ENCODE measurements around the gene TOPORS.
"Not testable (repeated sequence)": the region's sequence is repeated elsewhere in the genome, so short reads cannot be mapped to it uniquely, and the experiment has no call there.

Gene TOPORS

DNA sequence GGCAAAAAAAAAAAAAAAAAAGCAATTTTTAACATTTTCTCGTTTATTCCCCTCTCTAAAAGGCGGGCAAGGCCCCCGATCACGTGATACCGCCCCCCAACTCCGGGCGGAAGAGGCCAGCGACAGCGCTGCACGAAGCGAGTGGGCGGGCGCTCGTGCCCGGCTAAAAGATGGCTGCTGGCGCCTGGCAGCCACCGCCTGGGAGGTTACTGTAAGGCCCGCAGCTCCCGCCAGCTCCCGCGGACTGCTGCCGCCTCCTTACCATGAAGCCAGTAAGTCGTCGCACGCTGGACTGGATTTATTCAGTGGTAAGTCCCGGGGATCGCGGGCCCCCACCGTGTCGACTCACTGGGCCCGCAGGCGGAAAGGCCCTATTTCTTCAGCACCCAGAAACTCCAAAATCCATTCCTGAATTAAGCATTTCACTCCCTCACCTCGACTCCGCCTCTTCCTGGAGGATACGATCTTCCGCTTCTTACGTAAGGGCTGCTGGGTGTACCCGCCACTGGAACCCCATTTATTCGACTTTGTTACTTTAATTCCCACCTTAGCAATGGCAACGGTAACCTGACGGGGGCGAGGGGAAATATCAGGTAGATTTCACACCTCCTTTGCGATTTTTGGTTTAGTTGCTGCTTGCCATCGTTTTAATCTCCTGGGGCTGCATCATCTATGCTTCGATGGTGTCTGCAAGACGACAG lies at the start of gene TOPORS, which contains the start of gene SMIM27:
Gene TOPORS (minus strand): TSS at position 415 of the 701 bp plus-strand sequence. CDS start 150 bp downstream, at position 265.
Gene SMIM27 (plus strand): TSS at position 156 of the 701 bp plus-strand sequence. CDS start 108 bp downstream, at position 264.
- peak; percentile 93 for DNase-seq

DNA sequence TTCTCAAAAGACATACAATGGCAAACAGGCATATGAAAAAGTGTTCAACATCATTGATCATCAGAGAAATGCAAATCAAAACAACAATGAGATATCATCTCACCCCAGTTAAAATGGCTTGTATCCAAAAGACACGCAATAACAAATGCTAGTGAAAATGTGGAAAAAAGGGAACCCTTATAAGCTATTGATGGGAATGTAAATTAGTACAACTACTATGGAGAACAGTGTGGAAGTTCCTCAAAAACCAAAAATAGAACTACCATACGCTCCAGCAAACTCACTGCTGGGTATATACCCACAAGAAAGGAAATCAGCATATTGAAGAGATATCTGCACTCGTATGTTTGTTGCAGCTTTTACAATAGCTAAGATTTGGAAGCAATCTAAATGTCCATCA lies 46.6 kb upstream of the TOPORS start:
- DNase-seq = not testable (repeated sequence)

DNA sequence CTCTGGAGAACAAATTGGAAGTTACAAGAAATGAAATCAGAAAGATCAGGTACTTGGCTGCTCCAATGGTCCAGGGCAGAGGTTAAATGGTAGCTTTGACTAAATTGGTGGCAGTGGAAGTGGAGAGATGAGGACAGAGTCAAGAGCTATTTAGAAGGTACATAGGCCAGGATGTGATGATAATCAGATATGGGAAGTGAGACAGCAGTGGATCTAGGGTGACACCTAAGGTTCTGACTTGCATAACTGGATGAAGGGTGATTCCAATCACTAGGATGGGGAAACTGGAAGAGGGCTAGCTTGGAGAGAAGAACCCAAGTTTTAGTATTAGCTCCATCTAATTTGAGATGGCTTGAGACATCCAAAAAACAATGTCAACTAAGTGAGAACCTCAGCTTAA lies 44.5 kb upstream of the TOPORS start:
- DNase-seq = no peak

DNA sequence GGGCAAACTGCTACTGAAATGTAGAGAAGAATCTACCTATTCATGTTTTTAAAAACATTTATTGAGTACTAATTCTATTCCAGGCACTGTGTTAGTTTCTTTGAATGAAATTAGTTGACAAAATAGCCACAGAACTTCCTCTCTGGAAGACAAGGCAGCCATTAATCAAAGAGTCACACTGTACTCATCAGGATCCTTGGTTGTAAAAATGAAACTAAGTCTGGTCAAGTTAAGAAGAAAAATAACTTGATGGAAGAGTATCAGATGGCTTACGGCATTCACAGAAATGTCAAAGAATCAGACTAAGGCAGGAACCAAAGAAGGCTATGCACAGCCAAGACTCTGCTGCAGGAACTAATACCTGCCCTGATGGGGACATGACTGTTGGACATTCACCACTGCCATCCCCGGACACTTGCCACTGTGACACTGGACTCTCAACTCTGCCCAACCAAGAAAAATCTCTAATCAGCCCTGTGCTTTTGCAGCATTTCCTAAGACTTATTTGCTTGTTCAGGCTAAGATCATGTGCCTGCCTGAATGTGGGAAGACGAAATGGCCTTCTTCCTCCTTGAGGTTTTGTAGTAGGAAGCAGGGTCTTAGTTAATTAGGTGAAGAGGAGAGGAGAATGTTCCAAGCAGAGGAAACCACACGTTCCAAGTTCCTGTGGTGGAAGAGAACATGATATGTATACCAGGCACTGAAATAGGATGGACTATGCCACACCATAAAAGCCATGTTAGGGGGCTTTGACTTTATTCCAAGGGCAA lies 43.9 kb upstream of the TOPORS start:
- no peak for DNase-seq

DNA sequence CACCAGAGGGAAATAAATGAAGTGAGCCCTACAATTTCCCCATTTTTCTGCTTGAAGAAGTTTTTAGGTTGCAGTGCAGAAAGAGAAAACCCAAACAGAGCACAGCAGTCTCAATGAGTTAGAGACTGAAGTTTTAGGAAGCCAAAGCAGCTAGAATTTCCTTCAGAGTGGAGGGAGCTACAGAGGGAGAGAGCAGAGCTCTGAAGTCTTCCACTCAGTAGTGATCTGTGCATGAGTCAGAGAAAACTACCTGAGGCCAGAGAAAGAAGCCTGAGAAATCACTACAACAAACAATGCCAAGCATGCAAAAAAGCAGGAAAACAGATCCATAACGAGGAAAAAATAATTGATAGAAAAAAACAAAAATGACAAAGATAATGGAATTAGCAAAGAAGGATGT lies 38.5 kb upstream of the TOPORS start:
- DNase-seq = no peak

DNA sequence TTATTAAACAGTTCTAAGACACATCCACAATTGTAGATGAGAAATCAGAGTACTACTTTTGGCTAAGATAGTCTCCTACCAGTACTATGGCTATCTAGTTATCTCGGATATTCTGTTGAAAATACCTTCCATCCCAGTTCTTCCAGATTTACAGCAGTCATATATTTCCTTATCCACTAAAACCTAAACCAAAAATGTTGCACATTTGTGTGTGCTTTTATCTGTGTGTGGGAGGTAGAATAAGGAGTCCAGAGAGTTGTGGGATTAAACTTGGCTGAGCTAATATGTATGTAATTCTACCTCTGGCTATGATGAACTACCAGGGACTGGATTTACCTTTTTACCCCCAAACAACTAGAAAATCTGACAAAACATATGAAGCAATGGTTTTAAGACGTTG lies 38.1 kb upstream of the TOPORS start:
- no peak for DNase-seq

DNA sequence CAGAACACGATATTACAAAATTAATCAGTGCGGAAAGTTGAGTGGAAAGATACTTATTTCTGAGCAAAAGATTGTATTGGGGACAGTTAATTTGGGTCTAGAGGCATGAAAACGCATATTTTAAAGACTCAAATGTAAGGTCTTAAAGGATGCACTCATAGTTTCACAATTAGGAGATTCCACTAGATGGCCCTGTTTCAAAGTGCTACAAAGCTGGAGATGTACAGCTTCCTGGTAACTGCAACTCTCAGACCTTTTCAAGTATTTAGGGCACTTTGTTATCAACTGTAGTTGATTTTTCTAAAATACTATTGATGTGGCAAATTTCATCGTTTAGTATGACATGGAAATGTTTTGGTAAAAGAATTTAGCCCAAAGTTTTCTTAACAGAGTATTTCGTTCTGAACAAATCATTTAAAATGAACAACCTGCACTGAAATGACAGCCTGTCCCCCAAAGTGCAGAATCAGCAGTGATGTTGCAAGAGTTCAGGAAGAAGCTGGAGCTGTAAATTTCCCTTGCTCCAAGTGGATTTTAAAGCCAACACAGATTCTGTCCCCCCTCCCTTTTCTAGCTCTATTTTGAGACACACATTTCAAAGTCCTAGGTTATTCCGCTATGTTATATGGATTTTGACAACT lies 36.8 kb upstream of the TOPORS start:
- no peak for DNase-seq

DNA sequence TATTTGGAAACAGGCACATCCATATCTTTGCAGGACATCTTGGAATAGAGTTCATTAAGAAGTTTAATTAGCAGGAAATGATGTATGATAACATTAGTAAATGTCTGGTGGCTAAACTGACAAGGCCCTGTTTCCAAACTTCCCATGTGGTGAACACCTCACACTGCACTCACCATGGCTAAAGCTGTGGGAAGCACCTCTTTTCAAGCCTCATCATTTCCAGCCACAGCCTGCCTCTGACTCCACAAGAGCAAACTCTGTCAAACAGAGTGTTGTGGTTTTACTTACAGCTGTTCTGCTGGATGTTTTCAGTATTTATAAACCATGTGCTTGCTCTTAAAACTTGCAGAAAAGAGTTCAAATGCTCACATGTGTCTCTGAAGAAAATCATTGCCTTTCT lies 35.5 kb upstream of the TOPORS start:
- DNase-seq = no peak

DNA sequence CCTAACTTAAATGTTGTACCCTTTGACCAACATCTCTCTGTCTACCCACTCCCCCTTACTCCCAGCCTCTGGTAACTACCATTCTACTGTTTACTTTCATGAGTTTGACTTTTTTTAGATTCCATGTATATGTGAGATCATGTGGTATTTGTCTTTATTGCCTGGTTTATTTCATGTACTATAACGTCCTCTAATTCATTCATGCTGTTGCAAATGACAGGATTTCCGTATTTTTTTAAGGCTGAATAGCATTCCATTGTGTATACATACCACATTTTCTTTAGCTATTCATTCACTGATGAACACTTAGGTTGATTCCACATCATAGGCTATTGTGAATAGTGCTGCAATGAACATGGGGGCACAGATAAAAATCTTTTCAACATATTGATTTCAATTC lies 32.4 kb upstream of the TOPORS start:
- no peak for DNase-seq

DNA sequence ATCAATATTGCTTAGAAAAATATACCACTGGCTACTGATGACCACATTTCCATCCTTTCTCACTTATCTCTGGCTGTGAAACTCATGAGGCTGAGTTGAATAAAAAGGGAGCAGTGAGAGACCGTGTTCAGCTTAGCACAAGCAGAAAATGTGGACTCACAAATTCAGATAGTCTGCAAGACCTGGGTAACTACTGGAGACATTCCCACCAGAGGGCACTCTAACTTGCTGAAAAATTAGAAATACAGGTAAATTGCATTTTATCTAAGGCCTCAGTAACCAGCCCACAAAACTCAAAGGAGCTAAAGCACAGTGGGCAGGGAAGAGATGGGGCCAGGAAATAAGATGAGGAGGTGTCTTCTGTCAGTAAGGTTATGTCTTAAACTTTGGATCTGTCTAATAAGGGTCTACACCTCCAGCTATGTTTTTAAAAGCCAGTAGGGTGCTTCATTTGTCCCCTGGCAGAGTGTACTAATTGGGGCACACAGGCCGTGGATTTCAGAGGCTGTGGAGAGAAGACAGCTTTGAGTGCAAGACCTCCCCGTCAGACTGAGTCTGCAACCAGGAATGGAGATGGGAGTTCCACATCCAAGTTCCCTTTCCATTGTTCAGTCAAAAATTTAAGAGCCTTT lies 29.2 kb upstream of the TOPORS start:
- DNase-seq = no peak

DNA sequence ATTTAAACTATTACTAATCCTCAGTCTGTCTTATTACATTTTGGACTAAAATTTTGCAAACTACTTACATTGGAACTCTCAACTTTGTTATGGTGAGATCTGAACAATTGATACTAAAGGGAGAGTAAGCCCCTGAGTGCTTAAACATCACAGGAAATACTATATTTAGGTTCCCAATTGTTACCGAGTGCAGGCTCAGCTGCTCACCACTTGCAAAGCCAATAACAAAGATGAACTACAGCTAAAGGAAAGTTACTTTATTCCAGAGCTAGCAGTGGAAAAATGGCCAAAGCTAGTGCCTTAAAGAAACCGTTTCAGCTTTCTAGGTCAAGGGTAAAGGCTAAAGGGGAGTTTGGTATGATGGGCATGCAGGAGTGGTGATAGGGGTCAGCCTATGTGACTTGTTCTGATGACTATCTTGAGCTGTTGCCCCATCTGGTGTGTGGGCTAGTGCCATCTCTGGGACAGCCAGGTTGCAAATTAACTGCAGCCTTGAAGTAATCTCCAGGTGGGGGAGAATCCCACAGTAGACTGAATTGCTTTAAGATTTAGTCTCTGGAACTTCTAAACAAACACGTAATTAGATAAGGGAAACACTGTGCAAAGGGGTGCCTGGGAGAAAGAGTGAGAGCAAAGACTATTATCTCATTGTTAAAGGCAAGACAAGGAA lies 28.4 kb upstream of the TOPORS start:
- DNase-seq = no peak

DNA sequence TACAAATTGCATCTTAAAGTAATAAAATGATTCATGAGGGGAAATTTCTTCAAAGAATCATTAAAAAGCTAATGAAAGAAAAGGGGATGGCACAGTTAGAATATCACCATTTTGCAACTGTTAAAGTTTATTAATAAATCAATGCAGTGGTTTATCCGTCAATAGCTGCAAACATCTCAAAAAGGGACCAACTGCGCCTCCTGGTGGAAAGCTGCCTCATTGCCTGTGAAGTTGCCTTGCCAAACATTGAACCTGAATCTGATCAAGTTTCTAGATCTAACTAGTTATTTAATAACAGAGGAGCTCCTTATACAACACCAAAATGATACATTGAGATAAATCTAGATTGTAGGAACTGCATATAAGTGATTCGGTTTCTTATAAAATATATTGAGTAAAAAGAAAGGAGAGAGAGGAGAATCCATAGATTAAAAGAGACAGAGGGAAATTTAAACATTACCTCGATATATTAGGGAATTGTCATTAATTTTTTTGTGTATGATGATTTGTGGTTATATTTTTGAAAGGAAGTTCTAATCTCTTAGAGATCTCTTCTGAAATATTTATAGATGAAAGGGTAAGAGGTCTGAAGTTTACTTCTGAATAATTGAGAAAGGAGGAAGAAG lies 27.4 kb upstream of the TOPORS start:
- peak; percentile 88 for DNase-seq

DNA sequence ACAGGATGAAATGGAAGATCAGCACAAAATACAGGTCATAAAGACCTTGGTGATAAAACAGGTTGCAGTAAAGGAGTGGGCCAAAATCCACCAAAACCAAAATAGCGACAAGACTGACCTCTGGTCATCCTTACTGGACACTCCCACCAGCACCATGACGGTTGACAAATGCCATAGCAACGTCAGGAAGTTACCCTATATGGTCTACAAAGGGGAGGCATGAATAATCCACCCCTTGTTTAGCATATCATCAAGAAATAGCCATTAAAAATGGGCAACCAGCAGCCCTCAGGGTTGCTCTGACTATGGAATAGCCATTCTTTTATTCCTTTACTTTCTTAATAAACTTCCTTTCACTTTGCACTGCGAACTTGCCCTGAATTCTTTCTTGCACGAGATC lies 26.6 kb upstream of the TOPORS start:
- DNase-seq = no peak

DNA sequence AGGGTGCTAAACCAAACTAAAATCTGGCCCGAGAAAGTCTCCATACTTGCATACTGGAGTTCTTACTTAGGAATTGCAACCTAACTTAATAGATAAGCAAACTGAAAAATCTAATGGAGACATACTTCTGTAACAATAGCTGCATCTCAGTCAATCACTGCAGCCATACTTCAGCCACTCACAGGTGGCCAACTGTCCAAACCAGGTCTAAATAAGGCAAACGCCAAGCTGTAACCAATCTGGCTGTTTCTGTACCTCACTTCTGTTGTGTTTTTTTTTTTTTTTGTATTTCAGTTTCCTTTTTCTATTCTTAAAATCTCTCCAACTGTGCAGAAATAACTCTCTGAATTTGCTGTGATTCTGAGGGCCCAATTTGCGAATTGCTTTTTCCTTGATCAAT lies 24.9 kb upstream of the TOPORS start:
- DNase-seq = no peak

DNA sequence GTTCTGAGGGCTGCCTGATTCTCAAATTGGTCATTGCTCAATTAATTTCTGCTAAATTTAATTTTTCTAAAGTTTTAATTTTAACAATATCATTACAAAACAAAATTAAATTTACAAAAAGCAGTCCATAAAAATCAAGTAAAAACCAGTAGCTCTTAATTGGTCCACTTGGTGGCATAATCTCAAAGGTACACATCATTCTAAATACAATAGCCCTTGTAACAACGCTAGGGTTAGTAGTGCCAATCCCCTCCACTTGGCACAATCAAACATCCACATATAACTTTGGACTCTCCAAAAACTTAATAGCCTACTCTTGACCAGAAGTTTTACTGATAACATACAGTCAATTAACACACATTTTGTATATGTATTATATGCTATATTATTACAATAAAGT lies 22.5 kb upstream of the TOPORS start:
- DNase-seq = no peak

DNA sequence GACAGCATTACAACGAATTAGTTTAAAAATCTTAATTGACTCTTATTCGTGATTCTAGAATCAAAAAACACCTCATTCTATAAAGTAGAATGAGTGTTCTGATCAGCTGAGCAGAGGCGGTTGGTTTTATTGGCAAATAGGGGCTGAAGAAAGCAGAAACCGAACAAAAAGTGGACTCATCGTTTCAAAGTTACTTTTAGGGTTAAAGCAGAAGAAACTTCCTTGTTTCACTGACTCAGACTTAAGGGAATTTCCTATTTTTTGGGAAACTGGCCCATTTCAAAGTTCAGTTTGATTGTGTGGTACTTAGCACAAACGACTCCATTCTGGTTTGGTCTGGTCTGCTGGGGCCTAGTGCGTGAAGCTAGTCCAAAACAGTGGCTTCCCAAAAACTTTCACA lies 21.4 kb upstream of the TOPORS start:
- DNase-seq = no peak

DNA sequence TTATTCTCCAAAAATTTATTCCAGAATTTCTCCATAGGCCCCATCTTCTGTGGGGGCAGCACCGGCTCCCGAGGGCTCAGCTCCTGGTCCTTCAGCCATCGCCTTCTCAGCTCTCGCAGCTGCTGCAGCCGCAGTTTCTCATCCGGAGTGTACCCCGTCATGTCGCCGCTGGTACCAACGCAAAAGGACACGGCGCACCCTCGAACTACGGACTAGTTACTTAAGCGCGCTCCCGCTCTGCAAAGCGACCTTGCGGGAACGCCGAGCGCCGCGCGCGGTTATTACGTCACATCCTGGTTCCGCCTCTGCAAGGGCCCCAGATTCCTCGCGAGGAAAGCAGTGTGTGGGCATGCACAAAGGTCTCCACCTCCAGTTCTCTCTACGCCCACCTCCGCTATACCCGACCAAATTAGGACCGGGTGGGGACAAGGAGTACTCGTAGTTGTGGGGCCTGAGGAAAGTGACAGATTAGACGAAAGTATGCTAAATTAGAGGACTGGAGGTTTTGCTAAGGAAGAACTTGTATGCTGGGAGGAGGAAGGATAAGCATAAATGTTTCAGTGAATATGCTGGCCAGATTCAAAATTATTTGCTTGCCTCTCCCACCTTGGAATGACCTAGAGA lies 20.6 kb upstream of the TOPORS start, which contains the start of gene NDUFB6:
Gene NDUFB6 (minus strand): TSS at position 260 of the 624 bp plus-strand sequence. CDS start 99 bp downstream, at position 161.
- peak; percentile 98 for DNase-seq

DNA sequence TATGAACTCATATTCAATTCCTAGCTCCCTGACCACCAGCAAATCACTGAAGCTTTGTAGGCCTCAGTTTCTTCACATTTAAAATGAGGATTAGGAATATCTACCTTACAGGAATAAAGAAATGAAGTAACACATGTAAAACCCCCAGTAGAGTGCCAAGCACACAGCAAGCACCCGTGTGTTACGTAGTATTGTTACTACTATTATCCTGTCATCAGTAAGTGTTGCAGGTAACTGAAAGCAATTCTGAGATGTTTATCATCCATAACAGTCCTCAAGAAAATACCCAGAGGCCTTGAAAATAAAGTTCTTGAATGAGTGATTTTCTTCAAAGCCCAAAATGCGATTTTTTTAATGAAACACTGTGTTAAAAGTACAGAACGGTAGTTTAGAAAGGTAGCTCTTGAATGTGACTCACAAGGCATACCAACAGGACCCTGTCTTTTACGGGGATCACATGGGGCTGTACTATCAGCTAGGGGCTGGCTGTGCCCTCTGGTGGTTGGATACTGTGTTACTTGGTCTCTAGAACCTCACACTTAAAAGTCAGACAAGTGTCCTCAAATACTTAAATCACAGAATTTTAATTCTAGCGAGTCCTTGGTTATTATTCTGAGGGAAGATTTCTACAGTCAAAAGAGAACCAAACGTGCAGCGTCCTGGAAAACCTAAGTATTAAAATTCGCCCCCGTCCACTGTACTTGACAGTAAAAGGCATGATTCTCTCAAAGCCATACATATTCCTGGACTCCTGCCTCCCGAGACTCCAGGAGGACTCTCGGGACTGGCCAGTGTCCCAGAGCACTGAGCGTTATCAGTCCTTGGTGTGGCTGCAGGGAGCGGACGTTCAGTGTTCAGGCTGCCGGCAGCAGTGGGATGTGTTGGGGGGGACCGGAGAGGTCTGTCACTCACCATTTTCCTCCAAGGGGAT lies 19.8 kb upstream of the TOPORS start:
- peak; percentile 70 for DNase-seq

DNA sequence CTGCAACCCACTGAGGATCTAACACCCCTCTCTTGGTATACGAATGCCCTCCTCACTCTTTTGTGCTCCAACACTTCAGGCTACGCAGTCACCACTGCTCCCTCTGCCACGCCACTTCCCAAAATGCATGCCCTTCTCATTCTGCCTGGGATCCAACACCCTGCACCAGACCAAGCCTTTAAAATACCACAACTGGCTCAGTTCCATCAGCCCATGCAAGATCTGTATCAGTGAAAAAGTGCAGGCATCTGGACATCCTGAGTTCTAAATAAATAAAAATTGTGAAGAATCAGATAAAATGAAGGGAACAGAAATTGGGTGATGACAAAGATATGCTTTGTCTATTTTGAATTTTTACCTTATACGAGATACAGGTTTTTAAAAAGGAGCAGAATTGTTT lies 17.9 kb upstream of the TOPORS start:
- no peak for DNase-seq

DNA sequence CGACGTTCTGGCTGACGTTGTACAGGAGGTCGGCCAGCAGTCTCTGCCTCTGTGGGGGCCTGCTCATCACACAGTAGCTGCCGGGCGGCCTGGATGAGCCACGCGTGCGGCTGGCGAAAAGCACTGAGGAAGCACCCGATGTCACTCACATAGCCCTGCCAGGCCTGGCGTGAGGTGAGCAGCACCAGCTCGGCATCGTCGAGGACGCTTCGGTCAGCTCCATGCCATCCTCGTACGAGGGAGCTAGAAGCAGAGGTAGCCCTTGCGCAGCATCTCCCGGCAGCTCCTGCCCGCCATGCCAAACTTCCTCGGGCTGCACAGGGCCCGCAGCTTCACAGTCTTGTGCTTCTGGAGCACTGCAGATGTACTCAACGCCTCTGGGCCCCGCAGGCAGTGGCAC lies 14.4 kb upstream of the TOPORS start:
- DNase-seq = no peak

DNA sequence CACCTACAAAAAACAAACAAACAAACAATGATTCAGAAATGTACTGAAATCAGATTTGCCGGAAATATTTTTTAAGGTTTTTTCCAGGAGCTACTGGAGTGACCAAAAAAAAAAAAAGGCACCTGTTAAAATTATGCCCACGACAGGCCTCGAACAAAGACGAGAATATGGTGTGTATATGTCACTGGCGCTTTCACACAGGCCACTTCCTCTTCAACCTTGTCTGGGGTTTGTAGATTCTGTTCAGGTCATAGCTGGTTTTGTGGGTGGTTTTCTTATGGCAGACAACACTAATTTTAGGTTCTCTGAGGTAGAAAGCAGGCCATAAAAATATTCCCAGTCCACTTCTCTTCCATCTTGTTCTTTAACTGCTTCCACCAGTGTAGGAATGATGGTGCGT lies 13.6 kb upstream of the TOPORS start:
- DNase-seq = no peak

Measured in activated CD8-positive, alpha-beta memory T cell treated with anti-CD3 and anti-CD28 coated beads, Interleukin-2, amount 50 U/mL, for 48 hours (primary cell).